Effector CD4-positive, alpha-beta T cell (primary cell): ENCODE data around the gene MT3.
"Not testable (repeated sequence)": the region's sequence is repeated elsewhere in the genome, so short reads cannot be mapped to it uniquely, and the experiment has no call there.

Source experiments
- DNase-seq: peaks from one replicate; pipeline ENCODE4 v3.0.0-alpha.2; 2020

The MT3 gene

GRCh38 chr16:56580391-56581048 lies 8.8 kb upstream of the MT3 start:
- DNase-seq, result no peak

- DNase-seq, result not testable (repeated sequence)
Observed at GRCh38 chr16:56582911-56583310, 6.4 kb upstream of the MT3 start.

GRCh38 chr16:56583351-56584168 lies 5.8 kb upstream of the MT3 start:
- no peak for DNase-seq

- no peak for DNase-seq
Observed at GRCh38 chr16:56584276-56584675, 5.1 kb upstream of the MT3 start.

- DNase-seq, result no peak
Observed at GRCh38 chr16:56588781-56589140, 567 bp upstream of the MT3 start.

- DNase-seq, result no peak
Observed at GRCh38 chr16:56591377-56592060, 2.2 kb downstream of the MT3 start.

GRCh38 chr16:56593573-56594291 lies 4.4 kb downstream of the MT3 start:
- DNase-seq, result no peak

- no peak for DNase-seq
Observed at GRCh38 chr16:56594292-56594619, 4.9 kb downstream of the MT3 start.

- DNase-seq, result no peak
Observed at GRCh38 chr16:56600398-56600999, 11.2 kb downstream of the MT3 start.

GRCh38 chr16:56601325-56601724 lies 12.0 kb downstream of the MT3 start:
- DNase-seq, result no peak

GRCh38 chr16:56603589-56603988 lies 14.3 kb downstream of the MT3 start:
- no peak for DNase-seq

GRCh38 chr16:56604966-56605365 lies 15.6 kb downstream of the MT3 start:
- no peak for DNase-seq

GRCh38 chr16:56605475-56605874 lies 16.1 kb downstream of the MT3 start:
- no peak for DNase-seq

GRCh38 chr16:56606071-56606475 lies 16.7 kb downstream of the MT3 start:
- no peak for DNase-seq

GRCh38 chr16:56606476-56607108 lies 17.3 kb downstream of the MT3 start:
- no peak for DNase-seq

- DNase-seq, result no peak
Observed at GRCh38 chr16:56607109-56607618, 17.8 kb downstream of the MT3 start.

GRCh38 chr16:56607675-56608042 lies 18.3 kb downstream of the MT3 start:
- DNase-seq, result no peak

GRCh38 chr16:56608043-56608875 lies 18.9 kb downstream of the MT3 start, which contains the start of gene MT2A:
TSS of gene MT2A (plus strand) at chr16:56608584. CDS start at chr16:56608656, 72 bp downstream.
- peak; percentile 80 for DNase-seq

- DNase-seq, result no peak
Observed at GRCh38 chr16:56608876-56609462, 19.6 kb downstream of the MT3 start.

GRCh38 chr16:56609463-56609921 lies 20.2 kb downstream of the MT3 start:
- DNase-seq, result peak; percentile 67
